A549 (cell line): Measurements from ENCODE around the gene KRTAP5-5. TPM values are rescaled to one million over a fixed set of nuclear protein-coding genes. Genes with fewer than 3 reads are reported as not detected.

ENCODE experiments used
- polyA plus RNA-seq, 4 experiments: library from polyadenylated mRNA; depleted of rRNA in 3 of 4; stranded (reverse); fragments of >200 nt; fragmentation: RNase III in 1 of 4; extraction: RNeasy Plus Mini Kit Qiagen cat#74134 plus additional on column Dnase treatment in 1 of 4; gene quantifications; 2 replicates in 3 of 4; 3 replicates in 1 of 4; pipeline ENCODE4 v1.2.3, GENCODE V29; 2011 to 2017

The KRTAP5-5 gene
- polyA plus RNA-seq, 2 of the 4 experiments (the other 2 are of a cell fraction), result not detected

Other genes with a start within 250 kb of the KRTAP5-5 start
- gene BRSK2, start 239.8 kb upstream of the KRTAP5-5 start, polyA plus RNA-seq (2011; rRNA removed), result 2.7 and 3.8 TPM in 2 replicates
- gene BRSK2, start 239.8 kb upstream of the KRTAP5-5 start, polyA plus RNA-seq (2017; fragmentation: RNase III; extraction: RNeasy Plus Mini Kit Qiagen cat#74134 plus additional on column Dnase treatment), result 9.1 to 10.1 TPM (median 9.7 TPM) in 3 replicates
- gene MOB2, start 143.0 kb upstream of the KRTAP5-5 start, polyA plus RNA-seq (2011; rRNA removed), result 25.4 and 32.0 TPM in 2 replicates
- 31.9 to 38.2 TPM (median 35.2 TPM) in 3 replicates for gene MOB2, start 143.0 kb upstream of the KRTAP5-5 start, polyA plus RNA-seq (2017; fragmentation: RNase III; extraction: RNeasy Plus Mini Kit Qiagen cat#74134 plus additional on column Dnase treatment)
- gene DUSP8, start 57.5 kb upstream of the KRTAP5-5 start, polyA plus RNA-seq (2011; rRNA removed), result 2.6 and 3.6 TPM in 2 replicates
- 0.59 to 1.2 TPM (median 0.72 TPM) in 3 replicates for gene DUSP8, start 57.5 kb upstream of the KRTAP5-5 start, polyA plus RNA-seq (2017; fragmentation: RNase III; extraction: RNeasy Plus Mini Kit Qiagen cat#74134 plus additional on column Dnase treatment)
- not detected in 2 replicates for gene KRTAP5-1, start 44.5 kb upstream of the KRTAP5-5 start, polyA plus RNA-seq (2011; rRNA removed)
- gene KRTAP5-1, start 44.5 kb upstream of the KRTAP5-5 start, polyA plus RNA-seq (2017; fragmentation: RNase III; extraction: RNeasy Plus Mini Kit Qiagen cat#74134 plus additional on column Dnase treatment), result not detected in 3 replicates
- not detected in 2 replicates for gene KRTAP5-2, start 31.5 kb upstream of the KRTAP5-5 start, polyA plus RNA-seq (2011; rRNA removed)
- gene KRTAP5-2, start 31.5 kb upstream of the KRTAP5-5 start, polyA plus RNA-seq (2017; fragmentation: RNase III; extraction: RNeasy Plus Mini Kit Qiagen cat#74134 plus additional on column Dnase treatment), result not detected in 3 replicates
- not detected in 2 replicates for gene KRTAP5-3, start 21.3 kb upstream of the KRTAP5-5 start, polyA plus RNA-seq (2011; rRNA removed)
- gene KRTAP5-3, start 21.3 kb upstream of the KRTAP5-5 start, polyA plus RNA-seq (2017; fragmentation: RNase III; extraction: RNeasy Plus Mini Kit Qiagen cat#74134 plus additional on column Dnase treatment), result not detected in 3 replicates
- not detected in 2 replicates for gene KRTAP5-4, start 7.6 kb upstream of the KRTAP5-5 start, polyA plus RNA-seq (2011; rRNA removed)
- not detected in 3 replicates for gene KRTAP5-4, start 7.6 kb upstream of the KRTAP5-5 start, polyA plus RNA-seq (2017; fragmentation: RNase III; extraction: RNeasy Plus Mini Kit Qiagen cat#74134 plus additional on column Dnase treatment)
- not detected in 2 replicates for gene KRTAP5-6, start 67.4 kb downstream of the KRTAP5-5 start, polyA plus RNA-seq (2011; rRNA removed)
- gene KRTAP5-6, start 67.4 kb downstream of the KRTAP5-5 start, polyA plus RNA-seq (2017; fragmentation: RNase III; extraction: RNeasy Plus Mini Kit Qiagen cat#74134 plus additional on column Dnase treatment), result not detected in 3 replicates
- gene IFITM10, start 120.8 kb downstream of the KRTAP5-5 start, polyA plus RNA-seq (2011; rRNA removed), result 0.26 and 0.28 TPM in 2 replicates
- gene IFITM10, start 120.8 kb downstream of the KRTAP5-5 start, polyA plus RNA-seq (2017; fragmentation: RNase III; extraction: RNeasy Plus Mini Kit Qiagen cat#74134 plus additional on column Dnase treatment), result 0.55 to 0.78 TPM (median 0.67 TPM) in 3 replicates
- gene CTSD, start 134.2 kb downstream of the KRTAP5-5 start, polyA plus RNA-seq (2011; rRNA removed), result 74.0 and 117 TPM in 2 replicates
- gene CTSD, start 134.2 kb downstream of the KRTAP5-5 start, polyA plus RNA-seq (2017; fragmentation: RNase III; extraction: RNeasy Plus Mini Kit Qiagen cat#74134 plus additional on column Dnase treatment), result 259 to 326 TPM (median 310 TPM) in 3 replicates
- gene SYT8, start 205.2 kb downstream of the KRTAP5-5 start, polyA plus RNA-seq (2011; rRNA removed), result not detected in 2 replicates
- gene SYT8, start 205.2 kb downstream of the KRTAP5-5 start, polyA plus RNA-seq (2017; fragmentation: RNase III; extraction: RNeasy Plus Mini Kit Qiagen cat#74134 plus additional on column Dnase treatment), result 0.21 to 0.25 TPM (median 0.22 TPM) in 3 replicates
- gene TNNI2, start 209.2 kb downstream of the KRTAP5-5 start, polyA plus RNA-seq (2011; rRNA removed), result not detected in 2 replicates
- gene TNNI2, start 209.2 kb downstream of the KRTAP5-5 start, polyA plus RNA-seq (2017; fragmentation: RNase III; extraction: RNeasy Plus Mini Kit Qiagen cat#74134 plus additional on column Dnase treatment), result not detected in 3 replicates
- gene LSP1, start 223.3 kb downstream of the KRTAP5-5 start, polyA plus RNA-seq (2011; rRNA removed), result 0.42 and 0.67 TPM in 2 replicates
- gene LSP1, start 223.3 kb downstream of the KRTAP5-5 start, polyA plus RNA-seq (2017; fragmentation: RNase III; extraction: RNeasy Plus Mini Kit Qiagen cat#74134 plus additional on column Dnase treatment), result 1.7 to 5.5 TPM (median 3.5 TPM) in 3 replicates